NCI-H2029 treated with DMSO at 0.1 percent for 48 hours (cell line): ENCODE measurements around the gene PIK3C3.
"Not testable (repeated sequence)": the region's sequence is repeated elsewhere in the genome, so short reads cannot be mapped to it uniquely, and the experiment has no call there.

ENCODE experiments used
- DNase-seq: peaks from one replicate; lab custom pipeline; 2025; lab: John Stamatoyannopoulos, UW

PIK3C3 gene

DNA sequence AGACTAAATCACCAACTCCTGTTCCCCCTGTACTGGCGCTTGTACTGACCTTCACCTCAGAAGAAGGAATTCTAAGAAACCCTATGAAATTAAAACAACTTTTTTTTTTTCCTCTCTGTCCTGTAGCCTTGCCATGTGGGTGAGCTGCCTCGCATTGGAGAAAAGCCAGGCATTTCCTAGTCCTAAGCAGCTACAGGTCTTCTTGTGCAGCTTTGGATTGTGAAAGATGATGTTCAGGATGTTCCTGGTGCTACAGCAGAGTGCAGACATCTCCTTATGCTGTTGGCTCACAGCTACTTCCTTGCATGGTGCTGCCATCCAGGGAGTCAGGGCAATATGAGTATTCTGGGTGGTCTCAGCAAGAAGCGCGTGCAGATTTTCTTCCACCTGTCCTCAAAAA, 11.9 kb downstream of the PIK3C3 start:
- DNase-seq: no peak

DNA sequence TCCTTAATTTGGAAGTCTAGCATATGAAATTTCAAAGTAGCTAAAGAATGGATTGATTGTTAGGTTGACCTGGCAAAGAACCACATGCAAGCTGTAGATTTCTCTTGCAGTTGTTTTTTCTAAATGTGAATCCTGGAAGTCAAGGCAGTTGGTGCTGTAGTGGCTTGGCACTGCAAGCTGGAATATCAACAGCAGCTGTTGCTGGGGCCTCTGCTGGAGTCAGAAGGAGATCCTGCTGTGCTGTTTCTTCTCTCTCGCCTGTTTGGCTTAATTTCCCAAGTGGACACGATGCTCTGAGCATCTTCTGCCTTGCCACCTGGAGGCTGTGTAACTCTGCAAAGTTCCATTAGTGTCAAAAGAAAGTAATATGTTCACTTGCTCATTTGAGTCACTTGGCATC, 12.6 kb downstream of the PIK3C3 start:
- no peak for DNase-seq

DNA sequence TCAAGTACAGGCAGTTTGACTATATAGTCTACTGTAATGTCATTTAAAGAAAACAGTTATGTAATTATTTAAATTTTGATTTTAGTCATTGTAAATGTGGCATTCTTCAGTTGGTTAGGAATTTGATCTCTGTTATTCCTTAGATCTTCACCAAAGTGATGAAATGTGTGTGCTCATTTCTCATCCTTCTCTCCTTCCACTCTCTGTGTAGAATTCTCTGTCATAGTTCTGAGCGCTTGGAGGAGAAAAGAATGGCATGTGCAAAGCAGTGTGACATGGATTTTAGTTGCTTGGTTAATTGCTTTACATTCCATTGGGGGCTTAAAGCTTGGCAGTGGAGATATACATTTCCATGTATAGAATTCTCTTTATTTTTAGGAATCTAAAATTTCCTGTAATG, 14.8 kb downstream of the PIK3C3 start:
- no peak for DNase-seq

DNA sequence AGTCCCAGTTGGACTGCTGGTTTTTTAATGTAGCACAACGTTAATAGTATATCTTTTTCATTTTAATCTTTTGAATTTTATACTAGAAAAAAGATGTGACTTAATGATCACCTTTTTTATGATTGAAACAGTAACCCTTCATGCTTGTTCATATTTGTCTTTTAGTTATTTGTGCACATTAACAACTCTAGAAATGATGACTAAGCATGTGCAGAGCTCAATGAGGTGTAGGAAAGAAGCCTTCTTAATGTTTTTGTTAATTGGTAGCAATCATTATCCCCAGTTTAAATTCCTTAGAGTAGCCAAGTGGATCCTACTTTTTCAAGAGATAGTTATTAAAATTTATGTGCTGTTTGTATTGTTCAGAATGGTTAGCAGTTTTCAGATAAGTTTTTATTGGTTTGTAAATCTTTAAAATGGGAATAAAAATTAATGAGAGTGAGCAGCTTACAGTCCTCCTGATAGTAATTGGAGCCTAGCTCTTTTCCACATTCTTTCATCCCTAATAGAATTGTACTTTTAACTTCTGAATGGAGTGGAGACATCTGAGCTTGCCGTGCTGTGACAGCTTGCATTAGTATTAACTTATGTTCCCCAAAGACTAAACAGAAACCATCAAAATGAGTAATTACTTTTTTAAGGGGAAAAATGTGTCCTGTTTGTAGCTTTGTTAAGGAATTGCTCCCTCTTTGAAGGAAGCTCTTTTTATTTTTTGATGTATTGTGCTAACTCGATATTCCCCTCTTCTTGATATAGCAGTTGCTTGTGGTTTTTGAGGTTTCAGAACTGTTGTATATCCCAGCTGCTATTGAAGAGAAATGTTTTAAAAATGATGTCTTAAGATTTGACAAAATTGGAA, 17.3 kb downstream of the PIK3C3 start:
- no peak for DNase-seq

DNA sequence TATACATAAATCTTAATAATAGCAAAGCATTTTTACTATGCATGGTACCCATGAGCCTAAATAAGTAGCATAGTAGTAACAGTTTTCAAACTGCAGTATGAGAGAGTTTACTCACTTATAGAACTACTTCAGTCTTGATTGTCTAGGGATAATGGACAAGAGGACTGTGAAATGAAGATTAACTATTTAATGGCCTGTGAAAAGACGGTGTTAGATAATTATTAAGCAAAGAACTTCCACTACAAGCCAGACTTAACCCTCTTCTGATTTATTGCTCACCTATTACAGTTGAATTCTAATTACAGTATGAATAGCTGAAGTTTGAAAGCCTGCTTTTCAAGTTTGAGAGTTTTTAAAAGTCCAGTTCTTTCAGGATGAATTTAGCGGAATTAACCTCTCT, 18.9 kb downstream of the PIK3C3 start:
- no peak for DNase-seq

DNA sequence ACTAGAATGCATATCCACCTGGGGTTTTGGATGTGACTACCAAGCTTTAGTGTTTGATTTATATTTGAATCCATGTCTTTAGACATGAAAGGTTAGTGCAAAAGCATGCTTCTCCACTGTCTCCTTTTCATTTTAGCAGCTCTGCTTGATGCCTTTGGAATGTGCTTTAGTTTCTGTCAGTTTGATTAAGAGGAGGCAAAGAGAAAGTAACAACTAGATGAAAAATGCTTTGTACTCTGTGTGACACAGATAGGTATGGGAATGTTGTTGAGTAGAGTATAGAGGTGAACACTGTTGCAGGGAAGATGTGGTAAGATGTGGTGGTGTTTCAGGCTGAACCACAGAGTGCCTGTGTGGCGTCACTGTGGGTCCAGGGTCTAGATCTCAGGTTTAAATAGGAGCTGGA, 19.8 kb downstream of the PIK3C3 start:
- no peak for DNase-seq

DNA sequence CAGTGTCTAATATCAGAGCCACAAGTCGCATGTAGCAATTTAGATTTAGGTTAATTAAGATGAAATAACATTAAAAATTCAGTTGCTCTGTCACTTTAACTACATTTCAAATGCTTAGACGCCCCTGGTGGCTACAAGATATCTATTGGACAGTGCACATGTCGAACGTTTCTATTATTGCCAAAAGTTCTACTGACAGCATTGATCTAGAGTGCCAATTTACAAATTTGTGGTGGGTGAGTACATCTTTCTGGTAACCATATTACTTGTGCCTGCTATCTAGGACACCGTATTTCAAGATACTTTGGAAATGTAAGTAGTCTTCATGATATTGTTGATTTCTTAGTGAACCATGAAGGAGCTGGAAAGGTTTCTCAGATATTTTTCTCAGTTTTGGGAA, 20.2 kb downstream of the PIK3C3 start:
- no peak for DNase-seq

DNA sequence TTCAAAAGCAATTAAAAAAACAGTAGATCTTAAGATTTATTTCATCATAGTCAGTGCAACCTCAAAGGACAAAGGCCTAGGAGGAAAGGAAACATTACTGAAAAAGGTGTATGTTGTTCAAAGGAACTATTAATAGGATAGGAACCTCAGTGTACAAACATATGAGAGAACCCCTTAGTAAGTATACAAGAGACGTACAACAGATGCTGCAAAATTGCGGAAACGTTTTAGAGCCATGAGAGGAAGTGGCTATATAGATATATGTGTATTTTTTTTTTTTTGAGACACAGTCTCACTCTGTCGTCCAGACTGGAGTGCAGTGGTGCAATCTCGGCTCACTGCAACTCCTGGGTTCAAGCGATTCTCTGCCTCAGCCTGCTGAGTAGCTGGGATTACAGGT, 22.2 kb downstream of the PIK3C3 start:
- no peak for DNase-seq

DNA sequence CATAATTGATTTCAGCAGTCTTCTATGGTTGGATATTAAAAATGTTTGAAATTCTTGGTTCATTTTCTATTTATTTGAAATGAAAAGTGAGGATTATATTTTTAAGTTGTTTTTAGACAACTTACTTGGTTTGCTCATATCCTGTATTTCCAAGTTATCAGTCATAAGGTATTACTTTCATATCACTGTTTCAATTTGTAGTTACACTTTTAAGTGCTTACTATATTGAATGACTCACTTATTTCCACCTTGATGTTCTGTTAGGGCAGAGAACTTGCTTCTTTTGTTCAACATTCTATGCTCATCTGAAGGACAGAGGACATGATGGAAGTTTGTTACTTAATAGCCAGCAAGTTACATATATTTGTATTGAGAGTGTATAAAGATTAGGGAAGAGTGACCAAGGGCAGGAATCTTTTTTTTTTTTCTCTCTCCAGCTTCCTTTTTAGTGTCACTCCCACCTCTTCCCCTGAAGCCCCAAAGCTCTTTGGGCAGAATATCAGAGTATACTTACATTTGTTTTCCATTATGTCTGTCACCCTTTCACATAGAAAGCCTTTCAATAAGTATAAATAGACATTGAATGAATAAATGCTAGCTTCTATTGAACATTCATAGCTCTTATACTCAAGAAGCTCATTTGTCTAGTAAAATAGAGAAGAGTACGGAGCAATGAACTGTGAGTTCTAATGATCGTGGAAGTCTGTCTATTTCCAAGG, 28.1 kb downstream of the PIK3C3 start:
- no peak for DNase-seq

DNA sequence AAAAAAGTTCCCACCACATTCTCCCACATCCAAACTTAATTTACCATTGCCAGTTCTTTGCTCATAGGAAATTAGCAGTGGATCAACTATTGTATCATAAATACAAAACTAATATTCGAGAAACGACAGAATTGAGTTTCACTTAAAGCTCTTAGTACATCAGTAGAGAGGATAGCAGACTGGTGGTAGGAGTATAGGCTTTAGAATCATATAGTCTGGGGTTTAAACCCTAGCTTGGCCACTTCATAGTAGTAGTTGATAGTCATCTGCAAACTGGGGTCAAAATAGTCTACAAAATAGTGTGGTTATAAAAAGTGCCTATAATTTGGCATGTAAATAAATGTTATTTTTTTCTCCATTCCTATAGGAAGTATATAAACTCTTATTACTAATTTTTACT, 30.9 kb downstream of the PIK3C3 start:
- DNase-seq: no peak

DNA sequence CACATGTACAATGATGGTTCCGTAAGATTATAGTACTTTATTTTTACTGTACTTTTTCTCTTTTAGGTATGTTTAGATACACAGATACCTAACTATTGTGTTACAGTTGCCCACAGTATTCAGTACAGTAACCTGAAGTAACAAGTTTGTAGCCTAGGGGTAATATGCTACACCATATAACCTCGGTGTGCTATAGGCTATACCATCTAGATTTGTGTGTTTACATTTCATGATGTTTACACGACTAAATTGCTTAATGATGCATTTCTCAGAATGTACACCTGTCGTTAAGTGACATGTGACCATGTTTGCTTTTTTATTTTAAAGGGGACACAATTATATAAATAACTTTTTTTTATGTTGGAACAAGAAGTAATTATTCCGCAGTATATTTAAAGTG, 34.5 kb downstream of the PIK3C3 start:
- DNase-seq: no peak

DNA sequence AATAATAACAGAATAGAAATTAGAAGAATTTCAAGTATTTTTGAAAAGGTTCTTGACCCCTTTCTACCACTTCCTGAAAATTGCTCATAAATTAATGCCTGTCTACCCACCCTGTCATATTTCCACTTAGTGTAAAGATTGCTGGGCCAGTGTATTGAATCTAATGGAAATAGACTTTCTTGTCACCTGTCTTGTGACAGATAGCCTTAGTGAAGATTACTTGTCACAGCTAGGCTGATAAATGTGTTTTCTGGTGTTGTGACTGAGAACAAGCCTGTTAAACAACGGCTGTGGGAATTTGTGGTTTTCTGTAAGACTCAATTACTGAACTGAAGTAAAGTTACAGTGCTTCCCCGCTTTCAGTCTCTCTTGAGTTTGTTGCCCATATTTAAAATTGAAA, 37.0 kb downstream of the PIK3C3 start:
- DNase-seq: no peak

DNA sequence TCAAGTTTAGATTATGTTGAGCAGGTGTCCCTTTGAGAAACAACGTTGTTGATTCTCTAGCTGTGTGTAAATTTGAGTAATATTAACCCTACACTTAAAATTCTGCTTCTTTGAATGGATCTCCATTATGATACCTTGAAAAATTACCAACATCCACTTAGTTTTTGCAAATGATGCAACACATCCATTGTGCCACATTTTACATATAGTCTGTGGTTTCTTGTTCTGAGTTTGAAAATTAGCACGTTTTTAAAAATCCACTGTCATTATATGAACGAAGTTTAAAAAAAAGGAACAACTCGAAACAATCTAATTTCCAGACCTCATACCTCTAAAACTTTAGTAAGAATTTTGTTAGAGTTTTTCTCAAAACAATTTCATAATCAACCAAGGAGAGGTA, 37.7 kb downstream of the PIK3C3 start:
- no peak for DNase-seq

DNA sequence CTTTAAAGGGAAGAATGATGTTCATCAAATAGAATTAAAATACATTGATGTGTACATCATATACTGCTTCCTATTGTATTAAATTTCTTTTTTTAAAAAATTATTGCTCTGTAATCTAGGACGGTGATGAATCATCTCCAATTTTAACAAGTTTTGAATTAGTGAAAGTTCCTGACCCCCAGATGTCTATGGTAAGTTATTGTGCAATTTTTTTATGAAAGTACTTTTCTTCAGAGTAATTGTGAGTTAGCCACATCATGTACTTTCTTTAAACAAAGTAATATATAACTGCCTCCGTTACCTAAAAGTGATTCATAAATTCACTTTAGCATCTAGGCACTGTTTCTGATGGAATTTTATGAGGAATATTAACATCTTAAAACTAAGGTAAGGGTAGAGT, 38.1 kb downstream of the PIK3C3 start:
- DNase-seq: no peak

DNA sequence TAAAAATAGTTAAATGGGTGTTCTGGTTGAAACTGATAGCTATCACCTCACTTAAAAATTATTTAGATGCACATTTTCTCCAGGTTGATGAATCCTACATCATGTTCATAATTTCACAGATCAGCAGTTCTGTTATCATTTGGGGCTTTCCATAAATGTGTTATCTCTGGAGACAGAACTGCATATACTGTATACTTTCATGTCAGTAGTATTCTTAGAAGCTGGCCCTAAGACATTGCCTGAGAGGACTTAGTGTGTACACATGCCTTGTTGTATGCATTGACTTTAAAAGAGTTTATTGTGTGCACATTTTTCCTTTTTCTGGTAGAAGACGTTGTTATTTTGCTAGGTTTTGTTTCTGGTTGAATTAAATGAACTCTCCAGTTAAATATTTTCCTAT, 41.0 kb downstream of the PIK3C3 start:
- DNase-seq: no peak

DNA sequence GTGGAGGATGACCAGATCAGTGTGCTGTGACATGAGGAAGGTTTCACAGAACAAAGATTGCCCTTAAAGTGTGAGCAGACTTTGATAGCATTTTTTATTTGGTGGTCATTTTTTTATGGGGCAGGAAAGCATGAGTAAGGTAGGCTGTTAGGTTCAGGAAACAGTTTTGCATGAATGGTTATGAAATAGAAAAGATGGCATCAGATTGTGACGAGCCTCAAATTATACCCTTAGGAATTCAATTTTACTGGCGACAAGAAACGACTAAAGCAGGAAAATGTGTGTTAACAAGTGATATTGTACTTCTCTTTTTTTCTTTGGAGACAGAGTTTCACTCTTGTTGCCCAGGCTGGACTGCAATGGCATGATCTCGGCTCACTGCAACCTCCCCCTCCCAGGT, 44.7 kb downstream of the PIK3C3 start:
- no peak for DNase-seq

DNA sequence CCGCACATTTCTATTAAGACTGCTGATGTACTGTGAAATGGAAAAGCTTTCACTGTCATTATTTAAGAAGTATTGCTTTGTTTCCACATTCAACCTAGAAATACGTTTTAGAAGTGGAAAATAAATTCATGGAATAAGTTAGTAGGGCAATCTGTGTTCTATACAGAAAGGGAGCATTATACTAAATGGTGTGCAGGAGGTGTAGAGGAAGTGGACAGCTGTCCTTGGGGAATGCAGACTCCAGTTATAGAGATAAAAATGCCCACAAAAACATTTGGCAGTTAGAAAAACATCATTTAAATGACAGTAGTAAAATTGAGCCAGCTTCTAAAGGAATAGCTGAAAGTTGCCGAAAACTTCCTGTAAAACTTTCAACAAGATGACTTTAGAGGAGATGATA, 46.8 kb downstream of the PIK3C3 start:
- DNase-seq: no peak

DNA sequence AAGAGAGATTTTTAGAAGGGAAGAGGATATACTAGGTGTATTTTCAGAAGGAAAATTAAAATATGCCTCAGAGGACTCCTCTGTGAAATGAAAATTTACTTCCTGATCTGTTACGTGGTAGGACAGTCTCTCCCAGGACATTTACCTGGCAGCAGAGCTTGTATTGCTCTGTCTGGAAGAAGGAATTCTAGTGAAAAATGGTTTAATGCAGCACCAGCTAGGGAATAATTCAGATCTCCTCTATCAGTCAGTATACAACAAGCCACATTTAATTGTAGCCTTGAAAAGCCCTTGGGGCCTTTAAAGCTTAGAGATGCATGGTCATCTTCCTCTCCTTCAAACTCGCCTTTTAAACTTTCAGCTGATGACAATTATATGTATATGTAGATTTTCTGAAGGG, 49.6 kb downstream of the PIK3C3 start:
- DNase-seq: no peak

DNA sequence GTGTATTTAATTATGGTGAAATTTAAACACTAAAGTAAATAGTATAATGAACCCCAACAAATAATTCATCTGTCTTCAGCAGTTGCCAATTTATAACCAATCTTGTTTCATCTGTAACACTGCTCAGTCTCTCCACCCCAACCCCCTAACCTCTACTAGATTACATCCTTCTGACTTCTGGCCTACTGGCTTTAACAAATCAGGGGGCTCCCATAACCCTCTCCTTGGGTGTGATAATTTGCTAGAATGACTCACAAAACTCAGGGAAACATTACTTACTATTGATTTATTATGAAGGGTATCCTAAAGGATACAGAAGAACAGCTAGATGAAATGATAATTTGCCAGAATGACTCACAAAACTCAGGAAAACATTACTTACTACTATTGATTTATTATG, 50.7 kb downstream of the PIK3C3 start:
- DNase-seq: no peak

DNA sequence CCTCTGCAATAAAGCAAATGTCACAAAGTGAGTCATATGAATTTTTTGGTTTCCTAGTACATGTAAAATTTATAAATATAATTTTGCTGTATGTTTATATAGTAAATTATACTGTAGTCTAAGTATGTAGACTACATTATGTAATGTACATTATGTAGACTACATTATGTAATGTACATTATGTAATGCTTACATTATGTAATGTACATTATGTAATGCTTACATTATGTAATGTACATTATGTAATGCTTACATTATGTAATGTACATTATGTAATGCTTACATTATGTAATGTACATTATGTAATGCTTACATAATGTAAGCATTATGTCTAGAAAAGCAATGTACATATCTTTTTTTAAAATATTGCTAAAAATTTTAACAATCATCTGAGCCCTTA, 54.4 kb downstream of the PIK3C3 start:
- DNase-seq: not testable (repeated sequence)

DNA sequence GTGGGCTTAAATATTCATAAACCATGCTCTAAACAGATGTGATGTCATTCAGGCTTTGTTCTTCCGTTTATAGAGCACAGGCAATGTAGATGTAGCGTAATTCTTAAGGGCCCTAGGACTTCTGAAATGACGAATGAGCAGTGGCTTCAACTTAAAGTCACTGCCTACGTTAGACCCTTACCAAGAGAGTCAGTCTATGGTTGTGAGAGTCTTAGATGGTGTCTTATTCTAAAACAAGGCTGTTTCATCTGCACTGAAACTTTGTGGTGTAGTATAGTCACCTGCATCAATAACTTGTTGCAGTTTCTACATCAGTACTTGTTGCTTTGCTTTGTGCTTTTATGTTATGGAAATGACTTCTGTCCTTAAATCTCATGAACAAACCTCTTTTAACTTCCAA, 56.0 kb downstream of the PIK3C3 start:
- no peak for DNase-seq

DNA sequence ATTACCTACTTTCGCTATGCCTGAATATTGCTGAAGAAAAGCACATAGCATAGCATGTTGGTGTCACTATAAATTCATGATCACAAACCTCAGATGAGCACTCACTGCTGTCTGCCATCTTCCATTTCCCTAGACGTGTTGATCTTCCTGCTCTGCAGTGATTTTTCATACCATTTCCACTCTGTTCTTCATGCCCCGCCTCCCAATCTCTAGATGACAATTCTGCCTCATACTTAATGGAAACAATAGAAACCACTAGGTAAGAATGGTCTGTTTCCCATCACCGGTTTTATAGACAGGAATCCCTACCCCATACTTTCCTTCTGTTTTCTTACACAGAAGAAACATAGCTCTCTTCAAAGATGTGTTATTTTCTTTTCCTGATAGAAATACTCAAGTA, 63.8 kb downstream of the PIK3C3 start:
- DNase-seq: no peak

DNA sequence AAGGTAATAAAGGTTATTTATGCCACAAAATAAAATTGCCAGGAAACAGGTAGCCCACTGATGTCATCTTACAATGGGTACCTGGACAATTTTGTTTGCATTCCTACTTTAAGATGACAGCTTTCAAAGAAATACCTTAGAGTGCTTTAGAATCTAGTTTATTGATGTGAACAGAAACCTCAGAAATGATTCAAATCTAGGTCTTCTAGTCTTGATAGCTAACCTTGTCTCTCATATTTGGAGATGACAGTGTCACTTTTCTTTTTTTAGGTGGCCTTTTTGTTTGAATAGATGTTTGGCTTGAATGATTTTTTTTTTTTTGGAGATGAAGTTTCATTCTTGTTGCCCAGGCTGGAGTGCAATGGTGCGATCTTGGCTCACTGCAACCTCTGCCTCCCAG, 69.1 kb downstream of the PIK3C3 start:
- DNase-seq: no peak

DNA sequence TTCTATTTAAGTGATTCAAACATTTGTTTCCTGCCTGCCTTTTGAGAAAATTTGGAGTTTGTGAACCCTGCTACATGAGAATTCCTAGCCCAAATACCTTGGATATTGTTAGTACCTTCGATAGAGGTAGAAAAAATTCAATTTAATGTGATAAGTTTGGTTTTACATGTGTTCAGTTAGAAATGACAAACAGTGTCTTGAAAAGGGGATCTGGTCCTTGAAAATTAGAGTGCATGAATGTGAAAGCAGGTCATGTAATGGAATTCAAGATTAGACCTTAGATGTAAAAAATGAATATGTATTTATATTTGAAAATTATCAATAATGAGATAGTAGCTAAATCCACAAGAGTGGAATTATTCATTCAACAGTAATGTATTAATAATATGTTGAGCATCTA, 70.5 kb downstream of the PIK3C3 start:
- DNase-seq: no peak
